Activated T-cell treated with anti-CD3 and anti-CD28 coated beads, Interleukin-2, amount 50 U/mL, for 4 hours (primary cell): Measurements from ENCODE around the gene CACNG1. TPM values are rescaled to one million over a fixed set of nuclear protein-coding genes. Genes with fewer than 3 reads are reported as not detected.
"Not testable (repeated sequence)": the region's sequence is repeated elsewhere in the genome, so short reads cannot be mapped to it uniquely, and the experiment has no call there.

Experiments used
- ATAC-seq, 2 donors: fragments of 200-7000 bp; cut with Tn5 transposase; one replicate each; pipeline ENCODE4 v1.10.0; 2021
- DNase-seq: peaks from one replicate; pipeline ENCODE4 v3.0.0-alpha.2; 2020
- H3K27me3 Mint-ChIP-seq: one replicate; pipeline ENCODE4 v1.8.0; 2021; ENCODE audit warnings: low read depth, mixed read lengths
- H3K36me3 Mint-ChIP-seq: one replicate; pipeline ENCODE4 v1.8.0; 2022; ENCODE audit warnings: mixed read lengths; ENCODE audit not compliant: insufficient read depth
- H3K4me1 Mint-ChIP-seq: one replicate; pipeline ENCODE4 v1.8.0; 2021; ENCODE audit warnings: low read depth, mixed read lengths
- H3K4me3 Mint-ChIP-seq: one replicate; pipeline ENCODE4 v1.8.0; 2021; ENCODE audit warnings: mild to moderate bottlenecking, moderate library complexity, mixed read lengths
- H3K9me3 Mint-ChIP-seq: one replicate; pipeline ENCODE4 v1.8.0; 2021; ENCODE audit warnings: mixed read lengths
- total RNA-seq, 3 donors: library from RNA; stranded (reverse); gene quantifications; one replicate each; pipeline ENCODE4 v1.2.1, GENCODE V29; 2021

The CACNG1 gene
- total RNA-seq, 3 donors from 2014 or later = not detected

DNA sequence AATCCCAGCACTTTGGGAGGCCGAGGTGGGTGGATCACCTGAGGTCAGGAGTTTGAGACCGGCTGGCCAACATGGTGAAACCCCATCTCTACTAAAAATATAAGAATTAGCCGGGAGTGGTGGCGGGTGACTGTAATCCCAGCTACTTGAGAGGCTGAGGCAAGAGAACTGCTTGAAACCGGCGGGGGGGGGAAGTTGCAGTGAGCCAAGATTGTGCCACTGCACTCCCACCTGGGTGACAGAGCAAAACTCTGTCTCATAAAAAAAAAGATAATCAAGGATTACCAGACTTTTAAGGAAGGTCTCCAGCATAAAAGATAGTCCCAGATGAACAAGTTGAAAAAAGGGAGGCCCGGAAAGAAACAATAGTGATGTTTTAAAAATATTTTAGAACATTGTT is 48.4 kb downstream of the CACNG1 start:
- not testable (repeated sequence) for H3K9me3 Mint-ChIP-seq, H3K4me3 Mint-ChIP-seq, H3K27me3 Mint-ChIP-seq, DNase-seq, ATAC-seq
- Mint-ChIP-seq H3K4me1 (peaks cover 45% of the 10 kb centered on the region), H3K36me3 (peaks cover 34% of the 10 kb centered on the region)

DNA sequence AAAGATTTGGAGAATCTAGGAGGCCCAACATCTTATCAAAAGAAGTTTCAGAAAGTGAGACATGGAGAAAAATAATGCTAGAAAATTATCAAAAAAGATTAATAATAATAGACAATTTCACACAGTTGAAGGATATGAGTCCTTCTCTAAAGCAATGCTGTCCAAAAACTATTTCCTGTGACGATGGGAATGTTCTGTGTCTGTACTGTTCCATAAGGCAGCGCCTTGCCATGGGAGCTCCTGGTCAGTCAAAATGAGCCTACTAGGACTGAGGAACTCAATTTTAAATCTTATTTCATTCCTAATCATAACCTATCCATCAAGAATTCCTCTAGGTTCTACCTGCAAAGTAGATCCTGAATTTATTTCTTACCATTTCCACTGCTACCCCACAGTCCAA is 49.0 kb downstream of the CACNG1 start:
- Mint-ChIP-seq H3K4me1 (peaks cover 50% of the 10 kb centered on the region), H3K9me3 (no peaks in the 10 kb centered on the region), H3K27me3 (no peaks in the 10 kb centered on the region), H3K36me3 (peaks cover 29% of the 10 kb centered on the region), H3K4me3 (no peak overlapping the region)
- DNase-seq (no peak), ATAC-seq (no peak)

DNA sequence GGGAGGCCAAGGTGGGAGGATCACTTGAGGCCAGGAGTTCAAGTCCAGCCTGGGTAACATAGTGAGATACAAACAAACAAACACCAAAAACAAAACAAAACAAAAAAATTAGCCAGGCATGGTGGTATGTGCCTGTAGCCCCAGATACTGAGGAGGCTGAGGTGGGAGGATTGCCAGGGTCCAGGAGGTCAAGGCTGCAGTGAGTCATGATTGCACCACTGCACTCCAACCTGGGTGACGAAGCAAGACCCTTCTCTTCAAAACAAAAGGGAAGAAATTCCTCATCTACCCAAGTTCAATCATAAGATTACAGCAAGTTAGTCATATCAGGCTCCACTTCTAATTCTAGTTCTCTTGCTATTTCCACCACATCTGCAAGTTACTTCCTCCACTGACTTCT is 50.9 kb downstream of the CACNG1 start:
- DNase-seq, H3K9me3 Mint-ChIP-seq, H3K27me3 Mint-ChIP-seq, ATAC-seq, H3K4me3 Mint-ChIP-seq: not testable (repeated sequence)
- H3K4me1 Mint-ChIP-seq = peaks cover 49% of the 10 kb centered on the region
- peaks cover 23% of the 10 kb centered on the region for H3K36me3 Mint-ChIP-seq

DNA sequence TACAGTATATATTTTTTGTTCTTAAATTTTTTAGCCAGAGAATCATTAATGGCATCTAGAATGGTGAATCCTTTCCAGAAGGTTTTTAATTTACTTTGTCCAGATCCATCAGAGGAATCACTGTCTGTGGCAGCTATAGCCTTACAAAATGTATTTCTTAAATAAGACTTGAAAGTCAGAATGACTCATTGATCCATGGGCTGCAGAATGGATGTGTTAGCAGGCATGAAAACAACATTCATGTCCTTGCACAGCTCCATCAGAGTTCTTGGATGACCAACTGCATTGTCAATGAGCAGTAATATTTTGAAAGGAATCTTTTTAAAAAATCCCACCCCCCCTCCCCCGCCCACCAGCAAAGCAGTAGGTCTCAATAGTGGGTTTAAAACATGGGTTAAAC is 51.4 kb downstream of the CACNG1 start:
- no peak for ATAC-seq
- H3K4me1 Mint-ChIP-seq = peaks cover 47% of the 10 kb centered on the region
- no peaks in the 10 kb centered on the region for H3K9me3 Mint-ChIP-seq
- no peaks in the 10 kb centered on the region for H3K27me3 Mint-ChIP-seq
- H3K36me3 Mint-ChIP-seq = peaks cover 24% of the 10 kb centered on the region
- H3K4me3 Mint-ChIP-seq = no peak overlapping the region
- DNase-seq = no peak

DNA sequence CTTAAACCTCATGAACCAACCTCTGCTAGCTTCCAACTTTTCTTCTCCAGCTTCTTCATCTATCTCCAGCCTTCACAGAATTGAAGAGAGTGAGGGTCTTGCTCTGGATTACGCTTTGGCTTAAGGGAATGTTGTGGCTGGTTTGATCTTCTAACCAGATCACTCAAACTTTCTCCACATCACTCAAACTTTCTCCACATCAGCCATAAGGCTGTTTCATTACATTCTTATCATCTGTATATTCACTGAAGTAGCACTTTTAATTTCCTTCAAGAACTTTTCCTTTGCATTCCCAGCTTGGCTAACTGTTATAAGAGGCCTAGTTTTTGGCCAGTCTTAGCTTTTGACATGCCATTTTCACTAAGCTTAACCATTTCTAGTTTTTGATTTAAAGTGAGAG is 52.3 kb downstream of the CACNG1 start:
- H3K9me3 Mint-ChIP-seq = no peaks in the 10 kb centered on the region
- H3K36me3 Mint-ChIP-seq = peaks cover 28% of the 10 kb centered on the region
- peaks cover 54% of the 10 kb centered on the region for H3K4me1 Mint-ChIP-seq
- H3K4me3 Mint-ChIP-seq = no peak overlapping the region
- DNase-seq (no peak), ATAC-seq (no peak)
- no peaks in the 10 kb centered on the region for H3K27me3 Mint-ChIP-seq

DNA sequence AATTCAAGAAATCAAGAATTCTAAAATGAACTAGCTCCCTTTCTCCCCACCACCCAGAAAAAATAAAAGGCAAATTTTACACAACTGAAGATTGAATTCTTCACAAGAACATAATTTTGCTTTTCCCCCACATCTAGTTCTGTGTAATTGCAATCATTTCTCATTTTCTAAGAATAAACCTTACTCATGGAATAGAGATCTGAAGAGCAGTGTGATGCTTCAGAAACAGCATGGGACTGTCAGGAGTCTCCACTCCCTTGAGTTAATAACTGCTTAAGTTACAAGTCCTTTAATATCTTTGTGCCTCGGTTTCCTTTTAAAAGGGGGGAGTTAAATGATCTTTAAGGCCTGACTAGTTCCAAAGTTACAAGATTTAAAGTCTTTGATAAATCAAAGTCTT is 53.7 kb downstream of the CACNG1 start:
- Mint-ChIP-seq H3K4me1 (peaks cover 58% of the 10 kb centered on the region), H3K27me3 (no peaks in the 10 kb centered on the region), H3K9me3 (no peaks in the 10 kb centered on the region), H3K36me3 (peaks cover 27% of the 10 kb centered on the region), H3K4me3 (no peak overlapping the region)
- ATAC-seq (no peak), DNase-seq (no peak)

DNA sequence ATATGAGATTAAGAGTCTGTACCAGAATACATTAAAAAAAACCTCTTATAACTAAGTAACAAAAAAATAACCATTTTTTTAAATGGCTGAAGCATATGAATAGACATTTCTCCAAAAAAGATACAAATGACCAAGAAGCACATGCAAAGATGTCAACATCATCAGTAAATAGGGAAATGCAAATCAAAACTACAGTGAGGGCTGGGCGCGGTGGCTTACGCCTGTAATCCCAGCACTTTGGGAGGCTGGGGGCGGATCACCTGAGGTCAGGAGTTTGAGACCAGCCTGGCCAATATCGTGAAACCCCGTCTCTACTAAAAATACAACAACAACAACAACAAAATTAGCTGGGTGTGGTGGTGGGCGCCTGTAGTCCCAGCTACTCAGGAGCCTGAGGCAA is 60.3 kb downstream of the CACNG1 start:
- peaks cover 38% of the 10 kb centered on the region for H3K4me1 Mint-ChIP-seq
- not testable (repeated sequence) for H3K27me3 Mint-ChIP-seq, ATAC-seq

DNA sequence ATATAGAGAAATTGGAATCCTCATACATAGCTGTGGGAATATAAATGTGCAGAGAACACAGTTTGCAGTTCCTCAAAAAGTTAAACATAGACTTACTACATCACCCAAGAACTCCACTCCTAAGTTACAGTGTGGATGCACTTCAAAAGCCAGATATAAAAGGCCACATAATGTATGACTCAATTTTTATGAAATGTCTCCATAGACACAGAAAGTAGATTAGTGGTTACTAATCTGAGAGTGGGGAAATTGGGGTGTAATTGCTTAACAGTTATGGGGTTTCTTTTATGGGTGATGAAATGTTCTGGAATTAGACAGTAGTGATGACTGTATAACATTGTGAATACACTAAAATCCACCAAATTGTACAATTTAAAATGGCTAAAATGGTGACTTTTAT is 60.9 kb downstream of the CACNG1 start:
- no peaks in the 10 kb centered on the region for H3K9me3 Mint-ChIP-seq
- DNase-seq (no peak), ATAC-seq (no peak)
- H3K27me3 Mint-ChIP-seq = no peaks in the 10 kb centered on the region
- H3K36me3 Mint-ChIP-seq = peaks cover 49% of the 10 kb centered on the region
- no peak overlapping the region for H3K4me3 Mint-ChIP-seq
- H3K4me1 Mint-ChIP-seq = peaks cover 36% of the 10 kb centered on the region

More for the DNA sequence above, 60.3 kb downstream of the CACNG1 start:
- not testable (repeated sequence) for H3K9me3 Mint-ChIP-seq, H3K4me3 Mint-ChIP-seq, DNase-seq
- H3K36me3 Mint-ChIP-seq = peaks cover 50% of the 10 kb centered on the region

Other genes starting within 250 kb of the CACNG1 start
- not detected for gene CACNG5, start 209.4 kb upstream of the CACNG1 start, total RNA-seq
- under 1 TPM in 1 of 3 donors, not detected in 2; 0.05 TPM for gene CACNG4, start 79.8 kb upstream of the CACNG1 start, total RNA-seq
- 10 to 100 TPM; 41.1 to 47.2 (median 46.6) TPM for gene HELZ, start 200.6 kb downstream of the CACNG1 start, total RNA-seq